Chondrocyte (in vitro differentiated cells): ENCODE measurements around the gene SLC25A10. TPM values are rescaled to one million over a fixed set of nuclear protein-coding genes. Genes with fewer than 3 reads are reported as not detected.
A peak's percentile ranks its signal among the peaks of the same experiment; 100 is the strongest.

ENCODE experiments used
- DNase-seq: peaks from one replicate; pipeline ENCODE4 v3.0.0; 2021; ENCODE audit warnings: mixed read lengths, low spot score
- H3K27ac Mint-ChIP-seq: one replicate; pipeline ENCODE4 v1.8.0; 2021; ENCODE audit warnings: mild to moderate bottlenecking, moderate library complexity, mixed read lengths; ENCODE audit not compliant: unreplicated experiment
- H3K27me3 Mint-ChIP-seq: 2 replicates; pipeline ENCODE4 v1.8.0; 2021; ENCODE audit warnings: low read depth, mixed read lengths
- H3K36me3 Mint-ChIP-seq: 2 replicates; pipeline ENCODE4 v1.8.0; 2021; ENCODE audit warnings: low read depth, mixed read lengths
- H3K4me1 Mint-ChIP-seq: 2 replicates; pipeline ENCODE4 v1.8.0; 2021; ENCODE audit warnings: low read depth, mild to moderate bottlenecking, mixed read lengths
- H3K4me3 Mint-ChIP-seq: one replicate; pipeline ENCODE4 v1.8.0; 2021; ENCODE audit warnings: mild to moderate bottlenecking, moderate library complexity, mixed read lengths; ENCODE audit not compliant: unreplicated experiment
- H3K9me3 Mint-ChIP-seq: 2 replicates; pipeline ENCODE4 v1.8.0; 2021; ENCODE audit warnings: low read depth, mixed read lengths
- CTCF ChIP-seq: fragments of 200-600 bp; sonication (generic); IDR thresholded peaks from 2 replicates; pipeline ENCODE4 v1.5.0; 2021; ENCODE audit warnings: antibody characterized with exemption, mild to moderate bottlenecking, moderate library complexity
- long read RNA-seq: library from polyadenylated mRNA; stranded (forward); transcript quantifications from one replicate; pipeline ENCODE4 v2.0.0, GENCODE V29; 2021
- total RNA-seq: library from RNA; stranded (reverse); gene quantifications from 3 replicates; pipeline ENCODE4 v1.2.1, GENCODE V29; 2021

The SLC25A10 gene, protein sequence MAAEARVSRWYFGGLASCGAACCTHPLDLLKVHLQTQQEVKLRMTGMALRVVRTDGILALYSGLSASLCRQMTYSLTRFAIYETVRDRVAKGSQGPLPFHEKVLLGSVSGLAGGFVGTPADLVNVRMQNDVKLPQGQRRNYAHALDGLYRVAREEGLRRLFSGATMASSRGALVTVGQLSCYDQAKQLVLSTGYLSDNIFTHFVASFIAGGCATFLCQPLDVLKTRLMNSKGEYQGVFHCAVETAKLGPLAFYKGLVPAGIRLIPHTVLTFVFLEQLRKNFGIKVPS
- total RNA-seq: 5.6 to 8.5 TPM (median 5.7 TPM) in 3 replicates
- long read RNA-seq, transcript SLC25A10-202 (11 exons, 1,885 nt): major isoform, 8 of 12 reads
- long read RNA-seq, partial matches to known transcripts: 1 of 12 reads
- long read RNA-seq, other reads (novel, unspliced or antisense): 1 of 12 reads

DNA sequence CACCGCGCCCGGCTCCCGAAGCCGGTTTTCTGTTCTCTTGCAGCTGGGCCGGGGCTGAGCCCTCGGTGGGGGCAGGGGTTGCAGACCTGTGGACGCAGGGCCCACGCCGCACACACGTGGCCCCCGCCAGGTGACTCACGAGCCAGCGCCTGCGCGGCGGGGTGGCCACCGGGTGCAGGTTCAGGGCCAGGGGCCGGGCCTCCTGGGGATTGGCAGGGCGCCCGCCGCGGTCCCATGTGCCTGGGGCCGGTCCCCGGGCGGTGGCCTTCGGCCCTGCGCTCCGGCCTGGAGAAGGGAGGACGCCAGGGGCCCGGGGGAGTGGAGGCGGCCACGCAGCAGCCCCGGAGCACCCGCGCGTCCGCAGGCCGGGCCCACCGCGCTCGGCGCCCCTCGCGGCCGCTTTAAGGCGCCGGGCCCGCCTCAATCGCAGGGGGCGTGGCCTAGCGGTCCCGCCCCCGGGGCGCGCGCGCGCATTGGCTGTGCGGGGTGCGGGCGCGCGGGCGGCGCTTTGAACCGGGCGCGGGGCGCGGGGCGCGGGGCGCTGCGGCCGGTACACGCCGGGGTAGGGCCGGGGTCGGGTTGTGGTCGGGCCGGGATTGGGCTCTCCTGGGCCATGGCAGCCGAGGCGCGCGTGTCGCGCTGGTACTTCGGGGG, at the start of gene SLC25A10:
Gene SLC25A10 (plus strand): TSS at position 471 of the 654 bp plus-strand sequence. CDS start 143 bp downstream, at position 614.
- no peaks in the 10 kb centered on the region for H3K27me3 Mint-ChIP-seq
- H3K4me3 Mint-ChIP-seq: peak within 1 kb of the TSS; percentile 76
- H3K27ac Mint-ChIP-seq: peak within 1 kb of the TSS; percentile 81
- DNase-seq: no peak
- H3K4me1 Mint-ChIP-seq: peaks cover 20% of the 10 kb centered on the region
- peaks cover under 1% of the 10 kb centered on the region for H3K36me3 Mint-ChIP-seq
- peak; percentile 19 for TF ChIP-seq CTCF
- no peaks in the 10 kb centered on the region for H3K9me3 Mint-ChIP-seq

DNA sequence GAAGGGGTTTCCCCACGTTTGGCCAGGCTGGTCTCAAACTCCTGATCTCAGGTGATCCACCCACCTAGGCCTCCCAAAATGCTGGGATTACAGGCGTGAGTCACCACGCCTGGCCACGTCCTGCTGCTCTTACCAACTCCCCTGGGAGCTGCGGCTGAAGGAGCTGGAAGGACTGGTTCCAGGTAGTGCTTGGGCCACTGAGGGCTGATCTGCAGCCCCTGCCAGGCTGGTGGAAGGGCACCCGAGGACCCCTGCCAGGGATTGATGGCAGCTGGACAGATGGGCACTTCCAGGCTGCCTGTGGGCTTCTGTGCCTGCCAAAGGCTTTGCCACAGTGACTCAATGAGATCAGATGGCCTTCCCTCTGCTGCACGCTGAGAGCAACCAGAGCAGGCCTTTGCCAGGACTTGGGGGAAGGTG, 48.0 kb upstream of the SLC25A10 start:
- Mint-ChIP-seq H3K36me3 (no peaks in the 10 kb centered on the region), H3K9me3 (no peaks in the 10 kb centered on the region), H3K4me3 (no peak overlapping the region), H3K27me3 (no peaks in the 10 kb centered on the region), H3K27ac (peak overlapping the region; percentile 41), H3K4me1 (peaks cover 26% of the 10 kb centered on the region)
- TF ChIP-seq CTCF: no peak
- no peak for DNase-seq

DNA sequence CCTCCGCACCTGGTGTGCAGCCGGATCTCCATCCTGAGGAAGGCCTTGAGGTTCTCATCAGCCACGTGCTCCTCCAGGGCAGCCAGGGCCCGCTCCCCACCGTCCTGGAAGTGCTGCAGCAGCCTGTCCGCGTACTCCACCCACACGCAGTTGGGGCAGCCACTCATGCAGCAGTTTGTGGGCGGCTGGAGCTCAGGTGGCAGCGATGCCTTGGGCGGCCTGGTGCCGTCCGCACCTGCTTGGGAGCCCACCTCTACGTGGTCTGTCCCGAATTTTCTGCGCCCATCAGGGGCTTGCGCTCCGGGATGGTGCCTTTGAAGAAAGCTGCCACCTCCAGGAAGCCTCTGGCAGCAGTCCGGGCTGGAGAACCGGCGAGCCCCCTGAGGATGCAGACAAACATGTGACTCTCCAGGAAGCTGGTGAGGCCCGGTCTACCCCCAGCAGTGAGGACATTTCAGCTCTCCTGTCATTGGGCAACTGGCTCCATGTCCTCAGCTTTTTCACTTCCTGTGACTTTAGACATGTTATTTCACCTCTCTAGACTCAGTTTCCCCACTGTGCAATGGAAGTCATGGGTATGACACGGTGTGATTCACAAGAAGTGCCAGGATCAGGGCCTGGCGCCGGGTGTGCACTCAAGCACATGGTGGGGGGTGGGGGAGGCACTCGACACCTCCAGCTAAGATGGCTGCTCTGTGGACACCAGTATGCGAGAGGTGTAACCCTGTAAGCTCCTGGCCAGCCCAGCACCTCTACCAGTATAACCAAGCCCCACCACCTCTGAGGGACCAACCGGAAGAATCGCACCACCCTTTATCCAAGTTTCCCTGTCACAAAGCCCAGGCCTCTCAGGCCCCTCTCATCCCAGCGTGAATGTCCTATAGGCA, 46.6 kb upstream of the SLC25A10 start:
- peaks cover 26% of the 10 kb centered on the region for H3K4me1 Mint-ChIP-seq
- peaks cover 2% of the 10 kb centered on the region for H3K36me3 Mint-ChIP-seq
- H3K27me3 Mint-ChIP-seq: no peaks in the 10 kb centered on the region
- DNase-seq: peak; percentile 68
- peak overlapping the region; percentile 94 for H3K4me3 Mint-ChIP-seq
- peak overlapping the region; percentile 74 for H3K27ac Mint-ChIP-seq
- no peak for TF ChIP-seq CTCF
- no peaks in the 10 kb centered on the region for H3K9me3 Mint-ChIP-seq

DNA sequence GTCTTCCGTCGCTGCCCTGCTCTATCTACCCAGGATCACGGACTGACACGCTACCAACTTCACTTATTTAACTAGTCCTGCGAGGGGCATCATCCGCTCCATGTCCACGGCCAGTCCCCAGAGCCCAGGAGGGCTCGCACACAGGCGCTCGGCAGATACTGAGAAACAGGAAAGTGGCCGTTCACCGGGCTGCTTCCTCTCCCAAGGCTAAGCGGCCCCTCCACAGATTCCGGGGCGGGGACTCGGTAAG, 46.1 kb upstream of the SLC25A10 start:
- no peaks in the 10 kb centered on the region for H3K9me3 Mint-ChIP-seq
- no peak for TF ChIP-seq CTCF
- H3K27ac Mint-ChIP-seq: peak overlapping the region; percentile 74
- peak; percentile 61 for DNase-seq
- H3K36me3 Mint-ChIP-seq: peaks cover 2% of the 10 kb centered on the region
- peaks cover 26% of the 10 kb centered on the region for H3K4me1 Mint-ChIP-seq
- H3K27me3 Mint-ChIP-seq: no peaks in the 10 kb centered on the region
- peak overlapping the region; percentile 94 for H3K4me3 Mint-ChIP-seq
